ENCODE results near the gene MARCHF3.
A peak's percentile ranks its signal among the peaks of the same experiment; 100 is the strongest.
"Not testable (repeated sequence)": the region's sequence is repeated elsewhere in the genome, so short reads cannot be mapped to it uniquely, and the experiment has no call there.

MARCHF3 gene

GRCh38 chr5:126847456-126847820 lies 182.9 kb downstream of the MARCHF3 start:
- DNase-seq: peak; percentile 66
- H3K27ac ChIP-seq: peak overlapping the region; percentile 77
- no peaks in the 10 kb centered on the region for H3K36me3 ChIP-seq
- TF ChIP-seq, protein P1, sequence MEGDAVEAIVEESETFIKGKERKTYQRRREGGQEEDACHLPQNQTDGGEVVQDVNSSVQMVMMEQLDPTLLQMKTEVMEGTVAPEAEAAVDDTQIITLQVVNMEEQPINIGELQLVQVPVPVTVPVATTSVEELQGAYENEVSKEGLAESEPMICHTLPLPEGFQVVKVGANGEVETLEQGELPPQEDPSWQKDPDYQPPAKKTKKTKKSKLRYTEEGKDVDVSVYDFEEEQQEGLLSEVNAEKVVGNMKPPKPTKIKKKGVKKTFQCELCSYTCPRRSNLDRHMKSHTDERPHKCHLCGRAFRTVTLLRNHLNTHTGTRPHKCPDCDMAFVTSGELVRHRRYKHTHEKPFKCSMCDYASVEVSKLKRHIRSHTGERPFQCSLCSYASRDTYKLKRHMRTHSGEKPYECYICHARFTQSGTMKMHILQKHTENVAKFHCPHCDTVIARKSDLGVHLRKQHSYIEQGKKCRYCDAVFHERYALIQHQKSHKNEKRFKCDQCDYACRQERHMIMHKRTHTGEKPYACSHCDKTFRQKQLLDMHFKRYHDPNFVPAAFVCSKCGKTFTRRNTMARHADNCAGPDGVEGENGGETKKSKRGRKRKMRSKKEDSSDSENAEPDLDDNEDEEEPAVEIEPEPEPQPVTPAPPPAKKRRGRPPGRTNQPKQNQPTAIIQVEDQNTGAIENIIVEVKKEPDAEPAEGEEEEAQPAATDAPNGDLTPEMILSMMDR (IDR thresholded peaks at IDR 0.05; ENCODE audit: low read depth, low read length): no peak
- H3K9me3 ChIP-seq (ENCODE audit: severe bottlenecking): no peaks in the 10 kb centered on the region
- H3K27me3 ChIP-seq (ENCODE audit: insufficient read depth, low read depth, severe bottlenecking): no peaks in the 10 kb centered on the region
- no peak overlapping the region; the same call in 1 of the 2 replicates for H3K4me3 ChIP-seq (ENCODE audit: low read depth, low read length)

DNA sequence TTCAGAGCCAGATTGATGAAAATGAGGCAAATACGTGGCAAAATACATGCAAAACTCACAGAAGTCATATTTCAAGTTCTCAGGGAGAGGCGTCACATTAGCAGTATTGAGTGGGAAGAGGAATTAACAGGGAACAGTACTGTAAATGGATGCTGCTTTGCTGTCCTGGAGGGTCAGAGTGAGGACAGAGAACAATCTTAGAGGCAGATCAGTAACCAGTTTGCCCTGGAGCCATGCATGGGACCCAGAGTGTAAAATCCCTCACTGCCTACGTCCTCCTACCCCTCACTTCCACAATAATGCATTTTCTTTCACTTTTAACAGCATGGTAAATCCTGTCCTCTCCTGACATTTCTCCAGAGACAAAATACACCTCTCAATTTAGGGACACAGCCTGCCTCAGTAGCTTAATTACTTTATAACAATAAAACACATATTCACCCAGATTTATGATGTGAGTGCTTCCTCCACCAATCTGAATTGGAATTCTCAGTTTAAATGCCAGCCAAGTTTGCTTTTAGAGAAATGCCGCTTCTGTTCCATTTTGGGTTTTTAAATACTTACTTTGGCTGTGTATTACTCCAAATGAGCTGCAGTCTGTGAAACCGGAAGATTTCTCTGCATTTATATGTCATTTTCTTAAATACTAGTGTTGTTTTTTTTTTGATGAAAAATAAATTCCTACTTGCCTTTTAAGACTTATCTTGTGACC lies 183.5 kb downstream of the MARCHF3 start:
- DNase-seq: peak; percentile 47
- Histone ChIP-seq H3K36me3 (no peaks in the 10 kb centered on the region), H3K9me3 (ENCODE audit: severe bottlenecking) (no peaks in the 10 kb centered on the region), H3K4me3 (ENCODE audit: low read depth, low read length) (peak overlapping the region; percentile 35), H3K27ac (peak overlapping the region; percentile 77), H3K27me3 (ENCODE audit: insufficient read depth, low read depth, severe bottlenecking) (no peaks in the 10 kb centered on the region)
- TF ChIP-seq, protein P1 (IDR thresholded peaks at IDR 0.05; ENCODE audit: low read depth, low read length): no peak

GRCh38 chr5:126846344-126846743 lies 184.0 kb downstream of the MARCHF3 start:
- no peaks in the 10 kb centered on the region for H3K9me3 ChIP-seq (ENCODE audit: severe bottlenecking)
- no peak for DNase-seq
- H3K27me3 ChIP-seq (ENCODE audit: insufficient read depth, low read depth, severe bottlenecking): no peaks in the 10 kb centered on the region
- H3K36me3 ChIP-seq: no peaks in the 10 kb centered on the region
- H3K4me3 ChIP-seq (ENCODE audit: low read depth, low read length): no peak overlapping the region; the same call in 1 of the 2 replicates
- peak overlapping the region; percentile 77 for H3K27ac ChIP-seq
- TF ChIP-seq, protein P1 (IDR thresholded peaks at IDR 0.05; ENCODE audit: low read depth, low read length): no peak

DNA sequence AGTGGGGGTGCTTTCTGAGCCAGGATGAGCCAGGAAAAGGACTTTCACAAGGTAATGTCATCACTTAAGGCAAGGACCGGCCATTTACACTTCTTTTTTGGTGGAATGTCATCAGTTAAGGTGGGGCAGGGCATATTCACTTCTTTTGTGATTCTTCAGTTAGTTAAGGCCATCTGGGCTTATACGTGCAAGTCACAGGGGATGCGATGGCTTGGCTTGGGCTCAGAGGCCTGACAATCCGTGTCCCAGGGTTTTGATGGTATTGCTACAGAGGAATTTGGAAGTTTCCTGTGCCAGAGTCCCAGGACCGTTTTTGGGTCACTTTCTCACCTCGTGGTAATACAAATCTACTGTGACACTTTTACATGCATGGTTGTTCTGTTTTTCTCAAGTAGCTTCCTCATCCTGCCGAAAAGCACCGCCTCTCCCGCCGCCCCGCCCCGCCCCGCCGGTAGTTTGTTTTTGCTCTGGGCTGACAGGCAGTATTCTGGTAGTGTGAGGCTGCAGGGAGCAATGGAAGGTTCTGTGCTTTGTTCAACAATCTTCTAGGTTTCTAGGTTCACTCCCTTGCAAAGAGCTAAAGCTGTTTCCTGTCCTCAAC lies 184.8 kb downstream of the MARCHF3 start:
- not testable (repeated sequence) for H3K27me3 ChIP-seq (ENCODE audit: insufficient read depth, low read depth, severe bottlenecking); H3K27ac ChIP-seq; H3K9me3 ChIP-seq (ENCODE audit: severe bottlenecking); H3K36me3 ChIP-seq; H3K4me3 ChIP-seq (ENCODE audit: low read depth, low read length); DNase-seq

GRCh38 chr5:126843375-126843774 lies 187.0 kb downstream of the MARCHF3 start:
- H3K36me3 ChIP-seq; H3K27ac ChIP-seq; H3K9me3 ChIP-seq (ENCODE audit: severe bottlenecking); H3K27me3 ChIP-seq (ENCODE audit: insufficient read depth, low read depth, severe bottlenecking); H3K4me3 ChIP-seq (ENCODE audit: low read depth, low read length): not testable (repeated sequence)
- DNase-seq: peak; percentile 30

GRCh38 chr5:126839407-126839806 lies 191.0 kb downstream of the MARCHF3 start:
- H3K27me3 ChIP-seq (ENCODE audit: insufficient read depth, low read depth, severe bottlenecking); H3K4me3 ChIP-seq (ENCODE audit: low read depth, low read length); DNase-seq; H3K9me3 ChIP-seq (ENCODE audit: severe bottlenecking); H3K27ac ChIP-seq: not testable (repeated sequence)
- H3K36me3 ChIP-seq: peaks cover 39% of the 10 kb centered on the region

DNA sequence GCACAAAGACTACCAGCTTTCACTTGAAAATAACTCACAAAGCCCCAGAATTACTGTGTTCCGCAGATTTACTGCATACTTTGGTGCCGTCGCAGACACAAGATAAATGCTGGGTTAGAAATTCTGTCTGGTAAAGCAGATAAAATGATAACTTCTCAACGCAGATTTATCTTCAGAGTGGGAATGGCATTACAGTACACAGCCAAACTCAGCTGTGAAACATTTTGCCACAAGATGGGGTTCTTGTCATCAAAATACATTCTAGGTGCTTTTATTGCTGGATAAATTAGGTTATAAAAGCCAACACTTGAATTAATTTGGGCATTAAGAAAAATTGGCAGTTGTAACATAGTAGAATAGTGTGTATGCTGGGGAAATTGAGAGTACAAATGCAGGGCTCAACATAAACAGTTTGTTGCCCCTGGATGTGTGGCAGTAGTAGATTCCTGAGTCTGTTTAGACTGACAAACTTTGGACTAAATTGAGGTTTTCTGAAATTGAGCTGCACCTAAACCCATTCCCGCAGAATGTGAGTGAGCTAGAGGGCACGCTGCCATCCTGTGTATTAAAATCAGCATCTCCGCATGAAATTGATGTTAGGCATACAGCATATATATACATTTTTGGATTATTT lies 192.3 kb downstream of the MARCHF3 start:
- no peak for DNase-seq
- H3K27me3 ChIP-seq (ENCODE audit: insufficient read depth, low read depth, severe bottlenecking): no peaks in the 10 kb centered on the region
- no peak overlapping the region for H3K27ac ChIP-seq
- H3K4me3 ChIP-seq (ENCODE audit: low read depth, low read length): no peak overlapping the region
- TF ChIP-seq, protein P1 (IDR thresholded peaks at IDR 0.05; ENCODE audit: low read depth, low read length): no peak
- no peaks in the 10 kb centered on the region for H3K9me3 ChIP-seq (ENCODE audit: severe bottlenecking)
- peaks cover 53% of the 10 kb centered on the region for H3K36me3 ChIP-seq

Data from WERI-Rb-1 (cell line).